Measurements from ENCODE around the gene SLC1A2. TPM values are rescaled to one million over a fixed set of nuclear protein-coding genes. Genes with fewer than 3 reads are reported as not detected.
A peak's percentile ranks its signal among the peaks of the same experiment; 100 is the strongest.

Gene SLC1A2
- total and polyA plus RNA-seq, 2 of the 4 experiments (the other 2 are of a cell fraction): 0.15 to 0.54 TPM

DNA sequence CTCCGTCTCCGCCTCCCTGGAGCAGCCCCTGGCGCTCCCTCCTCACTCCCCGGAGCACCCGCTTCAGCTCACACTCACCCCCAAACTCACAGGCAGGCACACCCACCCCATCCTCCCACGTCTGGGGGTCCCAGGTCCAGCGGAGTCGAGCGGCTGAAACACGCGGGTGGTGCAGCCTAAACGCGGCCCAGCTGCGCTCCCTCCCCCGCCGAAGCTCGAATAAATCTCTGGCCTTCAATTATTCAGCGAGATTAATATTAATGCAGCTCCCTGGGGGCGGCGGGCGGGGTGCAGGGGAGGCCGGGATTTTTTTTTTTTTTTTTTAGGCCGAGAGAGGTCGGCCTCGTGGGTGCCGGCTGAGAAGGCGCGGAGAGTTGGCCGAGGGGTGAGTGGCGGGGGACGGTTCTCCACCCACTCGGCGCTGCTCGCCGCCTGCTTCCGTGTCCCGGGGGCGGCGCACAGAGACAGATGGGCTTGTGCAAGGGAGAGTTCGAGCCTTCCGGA is 524 bp upstream of the SLC1A2 start:
- ChIA-PET CTCF (interaction anchor here (0.6 kb wide), 1 partner anchor 237 kb away, joined by 4 read pairs; no protein-coding TSS in a partner anchor), POLR2A (ENCODE audit: unreplicated experiment) (no interaction called here)
- H2BK20ac ChIP-seq (ENCODE audit: low read depth, low read length): no peak overlapping the region
- no TSS peak for BruUV-seq (replicated peaks)
- H2AFZ ChIP-seq (replicated peaks; ENCODE audit: low read length, poor library complexity): peak overlapping the region; percentile 85
- H3K27ac ChIP-seq (ENCODE audit: insufficient read depth, low read length): no peak overlapping the region
- H4K91ac ChIP-seq (ENCODE audit: insufficient read depth, low read depth, low read length): no peak overlapping the region
- H2BK120ac ChIP-seq (ENCODE audit: low read depth, low read length): no peak overlapping the region
- H4K8ac ChIP-seq (ENCODE audit: low read depth in 2 of 2, low read length in 2 of 2): peak overlapping the region in 1 of 2 experiments; percentile 32; a peak in 2 of 4 replicates
- H3K79me1 ChIP-seq (ENCODE audit: low read depth in 1 of 2, low read length in 2 of 2): no peaks in the 10 kb centered on the region
- H3K9ac ChIP-seq (ENCODE audit: low read depth, low read length): no peak overlapping the region
- DNase-seq (no peak), ATAC-seq (ENCODE audit: low read depth) (peak; percentile 25)
- no peaks in the 10 kb centered on the region for H3K9me3 ChIP-seq (ENCODE audit: control insufficient read depth, insufficient read depth, low read length)
- no peak overlapping the region for H2AK5ac ChIP-seq (ENCODE audit: low read depth, low read length)
- no peak overlapping the region for H2AK9ac ChIP-seq (replicated peaks; ENCODE audit: low read depth, low read length, poor library complexity)
- H3K4me3 ChIP-seq (ENCODE audit: insufficient read depth, low read depth, low read length): peak overlapping the region; percentile 48
- dilution Hi-C loops (cut with HindIII; ENCODE audit: low sequenced_read_pairs, unreplicated experiment): no loop called here
- H2BK15ac ChIP-seq (ENCODE audit: low read depth, low read length): no peak overlapping the region
- WGBS, 2 experiments (ENCODE audit: extremely low coverage in 2 of 2, insufficient read length in 1 of 2): 5% methylated on average over 20 of the region's 41 CpGs; no CpG with 5 or more reads in 1 of the 2 experiments
- H3K4me2 ChIP-seq (ENCODE audit: low read depth, low read length): peak overlapping the region; percentile 65
- no peak overlapping the region for H3K18ac ChIP-seq (ENCODE audit: low read depth, low read length)
- H3K14ac ChIP-seq (replicated peaks; ENCODE audit: low read depth, low read length): no peak overlapping the region
- H3K4me1 ChIP-seq (ENCODE audit: control insufficient read depth, insufficient read depth, low read length): peaks cover 2% of the 10 kb centered on the region; the same call in 1 of the 2 replicates
- H3K4ac ChIP-seq (ENCODE audit: low read depth, low read length): no peak overlapping the region
- H4K20me1 ChIP-seq (ENCODE audit: insufficient read depth, low read length): no peaks in the 10 kb centered on the region; the same call in 1 of the 2 replicates
- H3K9me1 ChIP-seq (ENCODE audit: insufficient read depth, low read length): peaks cover 3% of the 10 kb centered on the region; the same call in 1 of the 2 replicates
- TF ChIP-seq RCOR1 (IDR thresholded peaks at IDR 0.05; ENCODE audit: insufficient replicate concordance, low read length): no peak
- no peak overlapping the region for H4K5ac ChIP-seq (ENCODE audit: low read depth, low read length)
- no peak overlapping the region for H3K23ac ChIP-seq (ENCODE audit: low read depth, low read length)
- intact Hi-C loops (cut with micrococcal nuclease): no loop called here
- H3K56ac ChIP-seq (ENCODE audit: extremely low read depth, insufficient read depth, low read length): no peak overlapping the region
- peaks cover 6% of the 10 kb centered on the region; the same call in 1 of the 2 replicates for H3K36me3 ChIP-seq (ENCODE audit: control insufficient read depth, insufficient read depth, low read length)
- H2BK5ac ChIP-seq (ENCODE audit: low read depth, low read length, poor library complexity, severe bottlenecking): no peak overlapping the region
- peaks cover 24% of the 10 kb centered on the region for H3K27me3 ChIP-seq (ENCODE audit: control insufficient read depth, insufficient read depth, low read length)
- in situ Hi-C loops (cut with MboI; ENCODE audit: low sequenced_read_pairs): no loop called here

Measured in IMR-90 (cell line).